Measurements from ENCODE around the gene ZNF853. TPM values are rescaled to one million over a fixed set of nuclear protein-coding genes. Genes with fewer than 3 reads are reported as not detected.

The ZNF853 gene
- total and polyA plus RNA-seq, 10 of the 15 experiments (the other 5 are each of a cell fraction or from before 2014, with no cell fraction given): 0.04 to 0.26 (median 0.05) TPM; not detected in 4

DNA sequence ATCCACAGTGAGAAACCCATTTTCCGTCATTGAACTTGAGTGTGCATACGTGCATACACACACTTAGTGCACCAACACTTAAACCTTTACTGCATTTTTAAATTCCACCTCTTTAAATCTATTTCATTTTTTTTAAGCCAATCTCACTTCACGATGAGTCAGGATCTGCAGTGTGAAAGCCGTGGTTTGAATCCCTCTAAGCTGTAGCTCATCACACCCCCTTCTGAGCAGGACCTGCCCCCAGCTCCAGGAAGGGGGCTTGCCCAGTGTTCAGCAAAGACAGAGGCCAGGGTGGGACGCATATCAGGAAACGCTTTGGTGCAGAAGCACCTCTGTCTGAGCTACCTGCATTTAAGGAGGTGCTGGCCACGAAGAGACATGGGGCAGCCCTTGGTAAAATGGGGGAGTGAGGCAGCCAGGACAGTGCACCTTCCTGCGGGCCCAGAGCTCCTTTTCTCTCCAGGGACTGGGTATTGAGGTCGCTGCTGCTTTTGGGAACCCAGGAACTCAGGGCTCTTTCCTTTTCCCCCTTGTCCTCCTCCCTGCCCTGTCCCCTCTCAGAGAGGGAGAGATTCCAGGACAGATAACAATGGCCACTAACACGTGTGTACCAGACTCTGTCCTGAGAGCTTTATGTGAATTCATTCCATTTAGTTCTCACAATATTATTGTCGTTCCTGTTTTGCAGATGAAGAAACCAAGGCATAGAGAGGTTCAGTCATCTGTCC is 43.4 kb downstream of the ZNF853 start:
- DNase-seq (ENCODE audit: low read depth, low spot score): no peak
- no peak overlapping the region for H3K4me2 ChIP-seq (ENCODE audit: control insufficient read depth, insufficient read depth)
- intact Hi-C loops (cut with micrococcal nuclease; ENCODE audit: unreplicated experiment): no loop called here
- H3K9ac ChIP-seq (ENCODE audit: control insufficient read depth, insufficient read depth, low read length): no peak overlapping the region
- no peak for TF ChIP-seq ZZZ3 (IDR thresholded peaks at IDR 0.05; ENCODE audit: control insufficient read depth, insufficient read length, low read depth)
- no peak for TF ChIP-seq STAT3 (IDR thresholded peaks at IDR 0.05; ENCODE audit: low read depth, low read length)
- TF ChIP-seq YBX1 (IDR thresholded peaks at IDR 0.05): no peak
- no peak for TF ChIP-seq SRF (IDR thresholded peaks at IDR 0.05; ENCODE audit: low read depth in 2 of 2, low read length in 2 of 2)
- TF ChIP-seq, protein P1, sequence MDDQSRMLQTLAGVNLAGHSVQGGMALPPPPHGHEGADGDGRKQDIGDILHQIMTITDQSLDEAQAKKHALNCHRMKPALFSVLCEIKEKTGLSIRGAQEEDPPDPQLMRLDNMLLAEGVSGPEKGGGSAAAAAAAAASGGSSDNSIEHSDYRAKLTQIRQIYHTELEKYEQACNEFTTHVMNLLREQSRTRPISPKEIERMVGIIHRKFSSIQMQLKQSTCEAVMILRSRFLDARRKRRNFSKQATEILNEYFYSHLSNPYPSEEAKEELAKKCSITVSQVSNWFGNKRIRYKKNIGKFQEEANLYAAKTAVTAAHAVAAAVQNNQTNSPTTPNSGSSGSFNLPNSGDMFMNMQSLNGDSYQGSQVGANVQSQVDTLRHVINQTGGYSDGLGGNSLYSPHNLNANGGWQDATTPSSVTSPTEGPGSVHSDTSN (IDR thresholded peaks at IDR 0.05; ENCODE audit: insufficient replicate concordance, low read depth, low read length): no peak
- TF ChIP-seq NR2C2 (IDR thresholded peaks at IDR 0.05; ENCODE audit: borderline replicate concordance, control insufficient read depth, insufficient read length, low read depth): no peak
- TF ChIP-seq PRDM15 (CRISPR knock-in tag; IDR thresholded peaks at IDR 0.05): no peak
- no peak for TF ChIP-seq MTA3 (IDR thresholded peaks at IDR 0.05; ENCODE audit: borderline replicate concordance, low read length)
- TF ChIP-seq MYB (IDR thresholded peaks at IDR 0.05; ENCODE audit: borderline replicate concordance, low read depth, low read length): no peak
- no peak for TF ChIP-seq CREM (IDR thresholded peaks at IDR 0.05; ENCODE audit: low read depth)
- TF ChIP-seq ATF3 (IDR thresholded peaks at IDR 0.05; ENCODE audit: borderline replicate concordance, extremely low read depth, low read depth, low read length): no peak
- TF ChIP-seq ZBTB4 (CRISPR knock-in tag; IDR thresholded peaks at IDR 0.05): no peak
- TF ChIP-seq MYC (IDR thresholded peaks at IDR 0.05; ENCODE audit: insufficient read depth, insufficient read length, insufficient replicate concordance, low read length, severe bottlenecking): no peak
- no peak for TF ChIP-seq MTA2 (IDR thresholded peaks at IDR 0.05; ENCODE audit: low read depth)
- TF ChIP-seq SIN3A (IDR thresholded peaks at IDR 0.05; ENCODE audit: low read depth, low read length): no peak
- 13% methylated on average over 11 of the region's 11 CpGs for WGBS (ENCODE audit: insufficient coverage, insufficient replicate concordance, low lambda C conversion rate, missing lambda C conversion rate)
- no TSS peak for BruUV-seq (replicated peaks)
- CTCF ChIA-PET: interaction anchor here (0.8 to 1.1 kb wide), 2 partner anchors 20 to 44 kb away, joined by 3 read pairs; no protein-coding TSS in a partner anchor
- ATAC-seq: no peak; the same call in 2 of the 3 replicates
- H3K9me3 ChIP-seq (replicated peaks; ENCODE audit: control insufficient read depth, insufficient read depth, low read length): no peaks in the 10 kb centered on the region; the same call in 2 of the 3 replicates
- H3K4me3 ChIP-seq: no peak overlapping the region
- POLR2A ChIA-PET: no interaction called here
- no peaks in the 10 kb centered on the region for H4K20me1 ChIP-seq (ENCODE audit: control insufficient read depth, insufficient read depth)
- no peak overlapping the region for H3K27ac ChIP-seq (ENCODE audit: control insufficient read depth, insufficient read depth)
- RAD21 ChIA-PET (ENCODE audit: unreplicated experiment): no interaction called here
- FAIRE-seq: no peak
- H3K27me3 ChIP-seq (replicated peaks in 1 of 2; ENCODE audit: control insufficient read depth in 2 of 2, insufficient read depth in 2 of 2, low read length in 1 of 2): no peaks in the 10 kb centered on the region
- SMC1A ChIA-PET (ENCODE audit: uncharacterized antibody, unreplicated experiment): no interaction called here
- H3K79me2 ChIP-seq (ENCODE audit: control insufficient read depth, insufficient read depth, low read length): no peaks in the 10 kb centered on the region
- peaks cover 5 to 6% of the 10 kb centered on the region in 2 experiments; a peak in 3 of 4 replicates for H3K36me3 ChIP-seq (ENCODE audit: control insufficient read depth in 2 of 2, insufficient read depth in 2 of 2, low read length in 1 of 2)
- no peak overlapping the region for H2AFZ ChIP-seq (ENCODE audit: control insufficient read depth, low read depth, low read length)
- H3K4me1 ChIP-seq (ENCODE audit: control insufficient read depth, insufficient read depth, low read length): no peaks in the 10 kb centered on the region
- in situ Hi-C loops (cut with MboI): no loop called here
